Colonic mucosa (tissue), 4 donors: ENCODE data around the gene PDE10A. TPM values are rescaled to one million over a fixed set of nuclear protein-coding genes. Genes with fewer than 3 reads are reported as not detected.
"Not testable (repeated sequence)": the region's sequence is repeated elsewhere in the genome, so short reads cannot be mapped to it uniquely, and the experiment has no call there.

ENCODE experiments used
- DNase-seq: peaks from one replicate; pipeline ENCODE4 v3.0.0-alpha.2; 2020
- H3K27ac ChIP-seq: fragments of 200-600 bp; one replicate; pipeline ENCODE4 v1.8.0; 2021
- H3K27me3 ChIP-seq: fragments of 200-600 bp; one replicate; pipeline ENCODE4 v1.8.0; 2021
- H3K36me3 ChIP-seq: fragments of 200-600 bp; one replicate; pipeline ENCODE4 v1.8.0; 2021
- H3K4me1 ChIP-seq: fragments of 200-600 bp; one replicate; pipeline ENCODE4 v1.8.0; 2021; ENCODE audit warnings: mild to moderate bottlenecking
- H3K4me3 ChIP-seq: fragments of 200-600 bp; one replicate; pipeline ENCODE4 v1.8.0; 2021
- H3K9ac ChIP-seq, 2 donors: one replicate each; pipeline ENCODE4 v1.7.0; 2013; ENCODE audit warnings: control low read depth in 2 of 2, low read depth in 2 of 2, low read length in 2 of 2
- H3K9me3 ChIP-seq: fragments of 200-600 bp; one replicate; pipeline ENCODE4 v1.8.0; 2021
- intact Hi-C: fragments of 100-400 bp; cut with DNase I; formaldehyde crosslinking; loops from one replicate; pipeline ENCODE4 v1.14.1; 2022
- total RNA-seq, 2 donors: library from RNA; stranded (reverse); fragmentation: NEBNext Ultra II Directional in 1 of 2; extraction: Animal tissue kit (Norgen Biotek cat#: 25700) in 1 of 2; gene quantifications; one replicate each; pipeline ENCODE4 v1.2.1, GENCODE V29; 2021
- TF ChIP-seq, protein P1 (sequence below): fragments of 200-600 bp; IDR thresholded peaks from one replicate; pipeline ENCODE4 v1.8.0; 2022; ENCODE audit warnings: antibody characterized with exemption, mild to moderate bottlenecking
- donor health status: healthy.
- donor health status: DM: no; HTN: no; CAD: no.
- donor health status: DM: no; HTN: no; CAD: no.

PDE10A gene
- total RNA-seq, 2 donors from 2014 or later: 0.37 to 3.4 TPM

- Histone ChIP-seq H3K4me3 (no peak overlapping the region), H3K27me3 (no peaks in the 10 kb centered on the region), H3K27ac (no peak overlapping the region), H3K36me3 (no peaks in the 10 kb centered on the region), H3K4me1 (no peaks in the 10 kb centered on the region), H3K9ac (no peak overlapping the region), H3K9me3 (no peaks in the 10 kb centered on the region)
- DNase-seq: no peak
- TF ChIP-seq, protein P1, sequence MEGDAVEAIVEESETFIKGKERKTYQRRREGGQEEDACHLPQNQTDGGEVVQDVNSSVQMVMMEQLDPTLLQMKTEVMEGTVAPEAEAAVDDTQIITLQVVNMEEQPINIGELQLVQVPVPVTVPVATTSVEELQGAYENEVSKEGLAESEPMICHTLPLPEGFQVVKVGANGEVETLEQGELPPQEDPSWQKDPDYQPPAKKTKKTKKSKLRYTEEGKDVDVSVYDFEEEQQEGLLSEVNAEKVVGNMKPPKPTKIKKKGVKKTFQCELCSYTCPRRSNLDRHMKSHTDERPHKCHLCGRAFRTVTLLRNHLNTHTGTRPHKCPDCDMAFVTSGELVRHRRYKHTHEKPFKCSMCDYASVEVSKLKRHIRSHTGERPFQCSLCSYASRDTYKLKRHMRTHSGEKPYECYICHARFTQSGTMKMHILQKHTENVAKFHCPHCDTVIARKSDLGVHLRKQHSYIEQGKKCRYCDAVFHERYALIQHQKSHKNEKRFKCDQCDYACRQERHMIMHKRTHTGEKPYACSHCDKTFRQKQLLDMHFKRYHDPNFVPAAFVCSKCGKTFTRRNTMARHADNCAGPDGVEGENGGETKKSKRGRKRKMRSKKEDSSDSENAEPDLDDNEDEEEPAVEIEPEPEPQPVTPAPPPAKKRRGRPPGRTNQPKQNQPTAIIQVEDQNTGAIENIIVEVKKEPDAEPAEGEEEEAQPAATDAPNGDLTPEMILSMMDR: no peak
- intact Hi-C loops: no loop called here
These were observed 51.7 kb downstream of the PDE10A start for GRCh38 chr6:165611294-165611693.

- DNase-seq, intact Hi-C loops, H3K9me3 ChIP-seq, H3K27me3 ChIP-seq, H3K4me3 ChIP-seq, H3K27ac ChIP-seq, H3K36me3 ChIP-seq, H3K9ac ChIP-seq, H3K4me1 ChIP-seq: not testable (repeated sequence)
These were observed 54.5 kb downstream of the PDE10A start for GRCh38 chr6:165608577-165608976.

GRCh38 chr6:165606740-165607008 lies 56.4 kb downstream of the PDE10A start:
- TF ChIP-seq, protein P1: no peak
- H3K4me3 ChIP-seq: no peak overlapping the region
- H3K9ac ChIP-seq: no peak overlapping the region
- H3K9me3 ChIP-seq: no peaks in the 10 kb centered on the region
- no peaks in the 10 kb centered on the region for H3K36me3 ChIP-seq
- H3K4me1 ChIP-seq: no peaks in the 10 kb centered on the region
- no peaks in the 10 kb centered on the region for H3K27me3 ChIP-seq
- intact Hi-C loops: no loop called here
- DNase-seq: no peak
- no peak overlapping the region for H3K27ac ChIP-seq

DNA sequence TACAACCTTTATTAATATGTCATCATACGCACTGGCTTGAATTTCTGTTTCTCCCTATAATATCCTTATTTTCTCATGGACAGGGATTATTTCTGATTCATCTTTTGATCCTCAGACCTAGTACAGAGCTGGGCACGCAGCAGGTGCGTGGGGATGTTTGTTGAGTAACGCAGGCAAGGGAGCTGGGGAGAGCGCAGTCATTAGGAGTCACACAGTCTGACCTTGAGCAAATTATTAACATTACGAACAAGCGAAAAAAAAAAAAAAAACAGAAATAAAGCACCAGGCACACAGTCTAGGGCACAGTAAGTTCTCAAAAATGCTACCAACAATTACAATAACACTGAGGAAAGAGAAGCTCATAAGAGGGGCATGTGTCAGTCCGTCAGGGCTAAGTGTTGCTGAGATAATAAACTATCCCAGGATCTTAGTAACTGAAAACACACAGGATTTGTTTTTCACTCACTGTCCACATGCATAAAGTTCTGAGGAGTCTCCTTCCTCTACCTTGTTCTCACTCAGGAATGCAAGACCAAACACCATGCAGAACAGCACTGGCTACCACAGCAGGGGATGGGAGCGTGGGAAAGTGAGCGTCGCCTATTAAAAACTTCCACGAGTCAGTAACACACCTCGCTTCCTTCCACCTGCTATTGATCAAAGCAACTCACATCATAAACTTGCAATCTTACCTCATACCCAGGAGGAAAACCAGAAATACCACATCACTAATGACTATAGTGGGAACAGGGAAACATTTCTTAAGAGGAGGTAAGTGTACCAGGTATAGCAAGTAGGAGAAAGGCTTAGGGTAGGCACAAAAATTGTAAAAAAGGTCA lies 56.9 kb downstream of the PDE10A start:
- no peaks in the 10 kb centered on the region for H3K36me3 ChIP-seq
- no peaks in the 10 kb centered on the region for H3K9me3 ChIP-seq
- no peak overlapping the region for H3K9ac ChIP-seq
- no peak overlapping the region for H3K27ac ChIP-seq
- TF ChIP-seq, protein P1: no peak
- H3K27me3 ChIP-seq: no peaks in the 10 kb centered on the region
- H3K4me3 ChIP-seq: no peak overlapping the region
- no peaks in the 10 kb centered on the region for H3K4me1 ChIP-seq
- intact Hi-C loops: no loop called here
- no peak for DNase-seq

GRCh38 chr6:165605182-165605875 lies 57.7 kb downstream of the PDE10A start:
- Histone ChIP-seq H3K9me3 (no peaks in the 10 kb centered on the region), H3K9ac (no peak overlapping the region), H3K27me3 (no peaks in the 10 kb centered on the region), H3K27ac (no peak overlapping the region), H3K36me3 (no peaks in the 10 kb centered on the region), H3K4me1 (no peaks in the 10 kb centered on the region), H3K4me3 (no peak overlapping the region)
- TF ChIP-seq, protein P1: no peak
- intact Hi-C loops: no loop called here
- no peak for DNase-seq

GRCh38 chr6:165602291-165602690 lies 60.8 kb downstream of the PDE10A start:
- no peaks in the 10 kb centered on the region for H3K4me1 ChIP-seq
- intact Hi-C loops: no loop called here
- no peaks in the 10 kb centered on the region for H3K9me3 ChIP-seq
- no peak overlapping the region for H3K9ac ChIP-seq
- no peak overlapping the region for H3K27ac ChIP-seq
- TF ChIP-seq, protein P1: no peak
- DNase-seq: no peak
- H3K27me3 ChIP-seq: no peaks in the 10 kb centered on the region
- H3K4me3 ChIP-seq: no peak overlapping the region
- H3K36me3 ChIP-seq: no peaks in the 10 kb centered on the region
